GM18511 (cell line): Measurements from ENCODE around the gene ASRGL1.
"Not testable (repeated sequence)": the region's sequence is repeated elsewhere in the genome, so short reads cannot be mapped to it uniquely, and the experiment has no call there.

Source experiments
- ATAC-seq: cut with Tn5 transposase; IDR thresholded peaks from one replicate; pipeline ENCODE4 v1.9.1; 2021; ENCODE audit warnings: mild to moderate bottlenecking, moderate library complexity; ENCODE audit not compliant: unreplicated experiment

The ASRGL1 gene

DNA sequence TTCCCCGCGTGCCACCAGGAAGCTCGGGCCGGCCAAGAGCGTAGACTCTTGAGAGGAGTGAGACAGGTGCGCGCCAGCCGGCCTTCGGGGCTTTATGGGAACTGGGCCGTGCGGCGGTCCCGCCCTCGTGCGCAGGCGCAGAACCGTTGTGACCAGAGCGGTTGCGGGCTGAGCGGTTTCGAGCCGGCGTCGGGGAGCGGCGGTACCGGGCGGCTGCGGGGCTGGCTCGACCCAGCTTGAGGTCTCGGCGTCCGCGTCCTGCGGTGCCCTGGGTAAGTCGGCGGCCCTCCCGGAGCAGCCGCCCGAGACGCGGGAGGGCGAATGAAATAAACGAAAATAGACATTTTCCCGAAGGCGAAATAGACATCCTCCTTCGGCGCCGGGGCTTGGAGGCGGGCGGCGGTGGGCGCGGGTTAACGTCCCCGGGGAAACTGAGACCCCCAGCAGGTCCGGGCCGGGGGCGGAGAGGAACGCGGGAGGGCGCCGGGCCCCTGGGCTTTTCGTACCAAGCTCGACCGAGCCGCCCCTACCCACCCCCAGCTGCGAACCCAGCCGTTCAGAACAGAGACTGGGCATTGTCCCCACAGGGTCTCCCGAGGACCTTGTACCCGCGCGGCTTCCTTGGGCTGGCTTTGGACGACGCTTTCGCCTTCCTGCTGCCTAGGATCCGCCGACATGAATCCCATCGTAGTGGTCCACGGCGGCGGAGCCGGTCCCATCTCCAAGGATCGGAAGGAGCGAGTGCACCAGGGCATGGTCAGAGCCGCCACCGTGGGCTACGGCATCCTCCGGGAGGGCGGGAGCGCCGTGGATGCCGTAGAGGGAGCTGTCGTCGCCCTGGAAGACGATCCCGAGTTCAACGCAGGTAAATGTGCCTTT is at the start of gene ASRGL1:
ASRGL1 (plus strand) TSS at position 146 of the 879 bp plus-strand sequence; CDS start at position 676, 530 bp downstream.
- ATAC-seq = no peak

DNA sequence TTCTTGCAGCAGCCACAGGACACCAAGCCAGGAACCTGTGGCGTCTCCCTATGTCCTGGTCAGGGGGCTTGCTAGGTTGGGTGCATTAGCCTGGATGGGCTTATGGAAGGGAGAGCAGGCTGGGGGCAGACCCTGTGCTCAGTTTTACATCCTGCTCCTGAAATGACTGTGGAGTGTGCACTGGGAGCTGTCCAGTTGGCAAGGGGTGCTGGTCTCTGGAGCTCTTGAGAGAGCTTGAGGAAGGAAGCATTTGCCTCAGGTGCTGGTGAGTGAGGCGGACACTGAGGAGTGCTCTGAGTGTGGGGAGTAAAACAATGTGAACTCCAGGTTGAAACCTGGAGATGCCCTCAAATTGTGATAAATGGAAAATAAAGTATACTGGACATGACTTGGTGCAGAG is 41.7 kb upstream of the ASRGL1 start:
- ATAC-seq = no peak

DNA sequence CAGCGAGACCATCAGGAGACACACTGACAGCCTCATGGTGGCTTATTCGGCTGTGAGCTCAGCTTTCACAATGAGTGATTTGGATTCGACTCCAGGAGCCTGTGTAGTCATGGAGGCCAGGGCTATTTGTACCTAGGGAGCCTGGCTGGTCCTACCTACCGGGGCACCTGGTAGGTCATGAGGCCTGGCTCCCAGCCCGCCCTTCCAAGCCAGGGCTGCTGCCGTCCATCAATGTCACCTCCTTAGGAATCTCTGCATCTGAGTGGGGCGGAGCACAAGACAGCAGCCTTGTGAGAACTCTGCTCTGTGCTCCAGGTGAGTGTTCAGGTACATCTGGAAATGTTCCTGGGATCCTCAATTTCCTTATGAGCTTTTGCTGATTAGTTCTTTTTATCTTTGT is 38.3 kb upstream of the ASRGL1 start, which contains the start of gene SCGB1D4:
SCGB1D4 (minus strand) TSS at position 101 of the 400 bp plus-strand sequence; CDS start at position 36, 65 bp downstream.
- no peak for ATAC-seq

DNA sequence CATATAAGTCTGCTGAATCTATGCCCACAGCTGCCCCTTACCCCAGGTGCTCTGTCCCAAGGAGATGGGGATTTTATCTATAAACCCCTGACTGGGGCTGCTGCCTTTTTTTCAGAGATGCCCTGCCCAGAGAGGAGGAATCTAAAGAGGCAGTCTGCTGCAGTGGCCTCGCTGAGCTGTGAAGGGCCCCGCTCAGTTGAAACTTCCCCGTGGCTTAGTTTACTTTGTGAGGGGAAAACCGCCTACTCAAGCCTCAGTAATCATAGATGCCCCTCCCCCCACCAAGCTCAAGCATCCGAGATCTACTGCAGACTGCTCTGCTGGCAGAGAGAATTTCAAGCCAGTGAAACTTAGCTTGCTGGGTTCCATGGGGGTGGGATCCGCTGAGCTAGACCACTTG is 31.0 kb upstream of the ASRGL1 start:
- ATAC-seq = no peak

DNA sequence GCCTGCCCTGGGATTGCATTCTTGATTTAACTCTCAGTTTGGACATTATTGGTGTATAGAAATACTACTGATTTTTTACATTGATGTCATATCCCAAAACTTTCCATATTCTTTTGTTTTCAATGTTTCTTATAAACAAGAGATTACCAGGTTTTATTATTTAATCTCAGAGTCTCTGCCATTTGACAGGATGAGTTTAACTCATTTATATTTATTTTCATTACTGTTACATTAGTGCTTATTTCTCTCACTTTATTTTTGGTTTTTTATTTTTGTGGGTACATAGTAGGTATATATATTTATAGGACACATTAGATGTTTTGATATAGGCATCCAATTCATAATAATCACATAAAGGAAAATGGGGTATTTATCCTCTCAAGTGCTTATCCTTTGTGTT is 29.3 kb upstream of the ASRGL1 start:
- no peak for ATAC-seq

DNA sequence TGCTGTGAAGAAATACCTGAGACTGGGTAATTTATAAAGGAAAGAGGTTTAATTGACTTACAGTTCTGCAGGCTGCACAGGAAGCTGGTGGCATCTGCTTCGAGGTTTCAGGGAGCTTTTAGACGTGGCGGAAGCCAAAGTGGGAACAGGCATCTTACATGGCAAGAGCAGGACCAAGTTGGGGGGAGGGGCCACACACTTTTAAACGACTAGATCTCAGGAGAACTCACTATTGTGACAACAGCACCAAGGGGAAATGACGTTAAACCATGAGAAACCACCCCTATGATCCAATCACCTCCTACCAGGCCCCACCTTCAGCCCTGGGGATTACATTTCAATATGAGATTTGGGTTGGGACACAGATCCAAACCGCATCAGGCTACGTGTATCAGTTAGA is 27.3 kb upstream of the ASRGL1 start:
- ATAC-seq = no peak

DNA sequence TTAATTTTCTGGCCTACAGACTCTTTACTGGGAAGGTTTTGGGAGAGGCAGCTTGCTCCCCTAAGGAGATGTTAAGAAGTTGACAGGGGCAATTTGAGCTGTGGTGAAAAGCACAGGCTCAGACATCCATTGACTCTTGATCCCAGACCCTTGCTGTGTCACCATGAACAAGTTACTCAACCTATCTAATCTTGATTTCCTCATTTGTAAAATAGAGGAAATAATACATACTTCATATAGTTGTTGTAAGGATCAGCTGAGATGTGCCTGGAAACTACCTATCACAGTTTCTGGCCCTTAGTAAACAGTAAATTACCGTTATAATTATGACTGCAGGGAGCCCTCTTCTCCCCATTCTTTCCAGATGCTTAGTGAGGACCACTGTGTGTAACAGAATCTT is 21.8 kb upstream of the ASRGL1 start:
- ATAC-seq = no peak

DNA sequence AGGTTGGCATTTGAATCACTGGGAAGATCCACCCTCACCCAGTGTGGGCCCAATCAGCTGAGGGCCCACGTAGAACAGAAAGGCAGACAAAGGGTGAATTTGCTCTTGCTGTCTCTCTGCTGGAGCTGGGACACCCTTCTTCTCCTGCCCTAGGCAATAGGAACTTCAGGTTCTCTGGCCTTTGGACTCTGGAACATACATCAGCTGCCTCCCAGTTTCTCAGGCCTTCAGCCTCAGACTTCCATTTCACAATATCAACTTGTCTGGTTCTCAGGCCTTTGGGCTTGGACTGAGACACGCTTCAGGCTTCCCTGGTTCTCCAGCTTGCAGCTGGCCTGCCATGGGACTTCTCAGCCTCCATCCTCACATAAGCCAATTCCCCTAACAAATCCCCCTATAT is 14.7 kb upstream of the ASRGL1 start:
- no peak for ATAC-seq

DNA sequence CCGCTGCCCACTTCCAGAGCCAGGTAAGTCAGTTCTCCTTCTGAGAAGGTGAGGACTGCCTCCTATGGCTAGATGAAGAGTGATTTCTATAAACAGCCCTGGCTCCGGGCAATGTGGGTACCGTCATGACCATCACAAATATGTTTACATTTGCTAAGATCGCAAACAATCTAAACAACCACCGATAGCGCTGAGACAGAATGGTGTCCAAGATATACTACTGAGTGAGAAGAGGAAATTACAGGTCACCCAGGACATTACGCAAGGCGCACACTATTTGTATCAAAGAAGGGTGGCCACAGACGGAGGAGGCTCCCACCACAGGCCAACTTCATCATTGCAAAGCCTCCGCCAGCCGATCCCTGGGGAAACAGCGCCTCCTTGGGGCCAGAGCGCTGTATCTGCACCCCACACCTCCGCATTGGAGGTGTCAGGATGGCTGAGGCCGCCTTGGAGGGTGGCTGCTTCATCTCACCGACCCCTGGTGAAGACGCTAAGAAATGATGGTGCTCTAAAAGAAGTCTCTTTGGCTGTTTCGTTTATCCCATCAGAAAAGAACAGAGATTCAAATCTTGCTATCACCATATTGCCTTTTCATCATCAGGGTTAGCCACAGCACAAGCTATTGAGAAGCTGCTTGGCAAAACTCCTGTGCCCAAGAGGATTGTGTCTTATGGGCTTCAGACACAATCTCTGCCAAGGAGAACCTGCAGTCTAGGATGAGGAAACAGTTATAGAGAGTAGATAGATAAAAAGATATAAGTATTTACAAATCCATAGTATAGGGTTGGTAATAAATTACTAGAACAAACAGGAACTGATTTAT is 12.3 kb upstream of the ASRGL1 start:
- no peak for ATAC-seq

DNA sequence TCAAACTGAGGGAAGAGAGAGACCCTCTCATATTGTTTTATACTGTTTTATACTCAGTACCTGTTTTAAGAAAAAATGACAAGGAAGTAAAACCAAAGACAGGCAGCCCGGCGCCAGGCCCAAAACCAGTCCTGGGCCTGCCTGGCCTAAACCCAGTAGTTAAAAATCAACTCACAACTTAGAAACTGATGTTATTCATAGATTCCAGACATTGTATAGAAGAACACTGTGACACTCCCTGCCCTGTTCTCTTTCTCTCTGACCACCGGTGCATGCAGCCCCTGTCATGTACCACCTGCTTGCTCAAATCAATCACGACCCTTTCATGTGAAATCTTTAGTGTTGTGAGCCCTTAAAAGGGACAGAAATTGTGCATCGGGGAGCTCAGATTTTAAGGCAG is 11.5 kb upstream of the ASRGL1 start:
- ATAC-seq = not testable (repeated sequence)

DNA sequence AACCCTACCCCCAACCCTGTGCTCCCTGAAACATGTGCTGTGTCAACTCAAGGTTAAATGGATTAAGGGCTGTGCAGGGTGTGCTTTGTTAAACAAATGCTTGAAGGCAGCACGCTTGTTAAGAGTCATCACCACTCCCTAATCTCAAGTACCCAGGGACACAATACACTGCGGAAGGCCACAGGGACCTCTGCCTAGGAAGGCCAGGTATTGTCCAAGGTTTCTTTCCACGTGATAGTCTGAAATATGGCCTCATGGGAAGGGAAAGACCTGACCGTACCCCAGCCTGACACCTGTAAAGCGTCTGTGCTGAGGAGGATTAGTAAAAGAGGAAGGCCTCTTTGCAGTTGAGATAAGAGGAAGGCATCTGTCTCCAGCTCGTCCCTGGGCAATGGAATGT is 10.5 kb upstream of the ASRGL1 start:
- ATAC-seq = not testable (repeated sequence)

DNA sequence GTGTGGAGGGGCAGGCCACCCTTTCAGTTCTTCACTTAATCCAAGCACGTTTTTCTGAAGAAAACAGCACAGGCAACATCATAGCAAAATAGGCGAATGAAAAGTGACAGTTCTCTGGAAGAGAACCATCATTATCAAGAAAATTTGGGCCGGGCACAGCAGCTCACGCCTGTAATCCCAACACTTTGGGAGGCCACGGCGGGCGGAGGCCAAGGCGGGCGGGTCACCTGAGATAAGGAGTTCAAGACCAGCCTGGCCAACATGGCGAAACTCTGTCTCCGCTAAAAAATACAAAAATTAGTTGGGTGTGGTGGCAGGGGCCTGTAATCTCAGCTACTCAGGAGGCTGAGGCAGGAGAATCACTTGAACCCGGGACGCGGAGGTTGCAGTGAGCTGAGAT is 9.7 kb upstream of the ASRGL1 start:
- ATAC-seq = not testable (repeated sequence)

DNA sequence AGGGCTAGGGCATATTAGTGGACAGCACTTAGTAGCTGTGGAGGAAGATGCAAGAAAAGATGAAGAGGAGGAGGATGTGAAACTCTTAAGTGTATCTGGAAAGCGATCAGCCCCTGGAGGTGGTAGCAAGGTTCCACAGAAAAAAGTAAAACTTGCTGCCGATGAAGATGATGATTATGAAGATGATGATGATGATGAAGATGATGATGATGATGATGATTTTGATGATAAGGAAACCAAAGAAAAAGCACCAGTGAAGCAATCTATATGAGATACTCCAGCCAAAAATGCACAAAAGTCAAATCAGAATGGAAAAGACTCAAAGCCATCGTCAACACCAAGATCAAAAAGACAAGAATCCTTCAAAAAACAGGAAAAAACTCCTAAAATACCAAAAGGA is 6.0 kb upstream of the ASRGL1 start:
- not testable (repeated sequence) for ATAC-seq

DNA sequence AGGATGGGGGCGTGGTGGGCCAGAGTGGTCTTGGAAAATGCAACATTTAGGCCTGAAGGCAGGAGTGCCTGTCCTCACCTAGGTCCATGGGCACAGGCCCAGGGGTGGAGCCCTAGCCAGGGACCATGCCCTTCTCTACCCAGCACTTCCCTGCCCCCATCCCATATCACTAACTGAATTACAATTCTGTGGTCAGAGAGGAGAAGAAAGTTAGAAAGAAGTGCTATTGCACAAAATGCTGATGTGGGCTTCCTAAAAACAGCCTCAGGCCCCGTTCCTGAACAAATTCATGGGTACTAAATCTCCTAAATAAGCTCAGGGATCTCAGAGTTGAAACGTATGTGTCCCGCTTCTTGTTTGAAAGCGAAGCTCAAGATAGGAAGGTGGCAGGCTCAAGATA is 3.5 kb upstream of the ASRGL1 start:
- no peak for ATAC-seq

DNA sequence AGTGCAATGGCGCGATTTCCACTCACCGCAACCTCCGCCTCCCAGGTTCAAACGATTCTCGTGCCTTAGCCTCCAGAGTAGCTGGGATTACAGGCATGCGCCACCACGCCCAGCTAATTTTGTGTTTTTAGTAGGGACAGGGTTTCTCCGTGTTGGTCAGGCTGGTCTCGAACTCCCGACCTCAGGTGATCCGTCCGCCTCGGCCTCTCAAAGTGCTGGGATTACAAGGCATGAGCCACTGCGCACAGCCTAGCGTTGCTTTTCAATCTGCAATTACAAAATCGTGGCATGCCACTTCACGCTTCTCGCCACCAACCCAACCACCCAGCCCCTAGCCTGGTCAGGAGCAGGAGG is 322 bp upstream of the ASRGL1 start:
- not testable (repeated sequence) for ATAC-seq

DNA sequence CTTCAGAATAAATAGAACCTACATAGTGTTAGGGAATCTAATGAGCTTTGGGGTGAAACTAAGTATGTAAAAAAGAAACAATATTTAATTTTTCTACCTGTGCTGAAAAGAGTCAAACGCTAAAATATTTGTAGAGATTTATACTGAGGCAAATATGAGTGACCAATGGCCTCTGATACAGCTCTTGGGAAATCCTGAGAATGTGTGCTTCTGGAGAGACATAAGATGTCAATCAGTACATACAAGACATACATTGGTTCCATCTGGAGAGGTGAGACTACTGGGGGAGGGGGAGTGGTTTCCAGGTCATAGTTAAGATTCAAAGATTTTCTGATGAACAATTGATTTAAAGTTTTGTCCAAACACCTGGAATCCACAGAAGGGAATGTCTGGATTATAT is 970 bp downstream of the ASRGL1 start:
- ATAC-seq = no peak

DNA sequence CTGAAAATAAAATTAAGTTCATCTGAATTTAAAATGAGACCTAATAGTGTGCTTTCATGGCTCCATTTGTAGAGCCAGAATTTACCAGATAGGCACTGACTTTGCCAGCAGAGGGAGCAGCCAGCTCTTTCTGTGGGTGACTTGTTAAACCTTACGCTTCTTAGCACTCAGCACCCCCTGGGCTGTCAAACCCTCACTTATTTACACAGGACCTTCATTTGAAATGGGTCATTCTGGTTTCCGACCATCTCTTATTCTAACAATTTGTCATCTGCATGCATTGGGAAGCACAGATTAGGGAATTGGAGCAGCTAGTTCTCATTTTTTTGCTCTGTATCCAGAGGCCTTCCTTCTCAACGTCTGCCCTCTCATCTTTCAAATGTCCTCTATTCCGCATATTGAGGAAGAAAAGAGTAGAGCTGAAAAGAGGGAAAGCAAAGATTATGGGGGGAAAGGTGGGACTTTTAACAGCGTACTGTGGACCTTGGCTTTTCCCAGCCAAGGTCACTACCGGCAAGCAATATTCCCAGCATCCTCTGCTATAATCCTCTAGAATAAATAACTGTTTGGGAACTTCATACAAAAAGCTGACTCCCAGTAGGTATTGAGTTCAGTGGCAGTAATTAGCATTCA is 3.1 kb downstream of the ASRGL1 start:
- ATAC-seq = no peak

DNA sequence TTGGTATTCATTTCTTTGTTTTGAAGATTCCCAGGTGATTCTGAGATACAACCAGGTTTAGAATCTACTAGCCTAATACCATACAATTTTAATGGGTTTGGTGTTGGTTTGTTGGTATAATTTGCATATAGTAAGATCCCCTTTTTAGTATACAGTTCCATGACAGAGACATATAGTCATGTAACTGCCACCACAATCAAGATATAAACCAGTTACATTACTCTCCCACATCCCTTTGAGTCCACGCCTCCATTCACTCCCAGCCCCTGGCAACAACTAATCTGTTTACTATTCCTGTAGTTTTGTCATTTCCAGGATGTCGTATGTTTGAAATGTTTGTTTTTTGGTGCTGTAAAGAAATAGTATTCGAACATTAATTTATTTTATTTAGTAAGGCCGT is 4.3 kb downstream of the ASRGL1 start:
- no peak for ATAC-seq

DNA sequence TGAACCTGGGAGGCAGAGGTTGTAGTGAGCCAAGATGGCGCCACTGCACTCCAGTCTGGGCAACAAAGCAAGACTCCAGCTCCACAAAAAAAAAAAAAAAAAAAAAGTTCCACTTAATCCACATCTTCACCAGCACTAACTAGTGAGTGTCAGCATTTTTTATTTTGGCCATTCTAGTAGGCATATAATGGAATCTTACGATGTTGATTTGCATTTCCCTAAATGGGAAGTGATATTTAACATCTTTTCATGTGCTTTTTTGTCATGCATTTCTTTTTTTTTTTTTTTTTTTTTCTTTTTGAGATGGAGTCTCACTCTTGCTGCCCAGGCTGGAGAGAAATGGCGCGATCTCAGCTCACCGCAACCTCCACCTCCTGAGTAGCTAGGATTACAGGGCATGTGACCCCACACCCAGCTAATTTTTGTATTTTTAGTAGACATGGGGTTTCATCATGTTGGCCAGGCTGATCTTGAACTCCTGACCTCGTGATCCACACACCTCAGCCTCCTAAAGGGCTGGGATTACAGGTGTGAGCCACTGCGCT is 6.5 kb downstream of the ASRGL1 start:
- ATAC-seq = not testable (repeated sequence)

DNA sequence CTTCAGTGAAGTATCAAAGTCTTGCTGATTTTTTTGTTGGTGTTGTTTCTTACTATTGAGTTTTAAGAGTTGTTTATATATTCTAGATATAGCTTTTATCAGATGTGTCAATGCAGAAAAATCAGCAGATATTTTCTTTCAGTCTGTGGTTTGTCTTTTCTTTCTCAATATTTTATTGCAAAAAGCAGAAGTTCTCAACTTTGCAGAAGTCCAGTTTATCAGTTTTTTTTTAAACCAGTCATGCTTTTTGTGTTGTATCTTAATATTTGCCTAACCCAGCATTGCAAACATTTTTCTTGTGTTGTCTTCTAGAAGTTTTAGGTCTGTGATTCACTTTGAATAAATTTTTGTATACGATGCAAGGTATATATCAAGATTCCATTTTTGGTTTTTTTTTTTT is 7.0 kb downstream of the ASRGL1 start:
- no peak for ATAC-seq

DNA sequence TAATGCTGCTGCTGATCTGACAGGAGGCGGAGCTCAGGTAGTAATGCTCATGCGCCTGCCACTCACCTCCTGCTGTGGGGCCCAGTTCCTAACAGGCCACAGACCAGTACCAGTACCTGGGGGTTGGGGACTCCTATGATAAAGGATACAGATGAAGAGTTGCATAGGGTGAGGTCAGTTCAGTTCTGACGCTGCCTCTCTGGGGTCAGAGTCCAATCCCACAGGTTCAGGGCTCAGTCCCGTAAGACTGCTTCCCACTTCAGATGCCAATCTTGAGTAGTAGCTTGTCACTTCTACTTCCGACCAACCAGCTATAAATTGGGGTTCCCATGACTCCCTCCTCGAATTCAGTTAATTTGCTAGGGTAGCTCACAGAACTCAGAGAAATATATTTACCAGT is 8.6 kb downstream of the ASRGL1 start:
- no peak for ATAC-seq
